GM23338 (cell line): ENCODE measurements around the gene EML2. TPM values are rescaled to one million over a fixed set of nuclear protein-coding genes. Genes with fewer than 3 reads are reported as not detected.

Experiments
- ATAC-seq: fragments of 200-7000 bp; cut with Tn5 transposase; 3 replicates; pipeline ENCODE4 v1.9.1; 2020
- DNase-seq: peaks from one replicate; pipeline ENCODE4 v3.0.0-alpha.2; 2015; ENCODE audit warnings: low spot score
- H2AFZ ChIP-seq: fragments of 200-600 bp; sonication (generic); 2 replicates; pipeline ENCODE4 v1.8.0; 2016; ENCODE audit warnings: antibody characterized with exemption, mild to moderate bottlenecking, moderate library complexity
- H3F3A ChIP-seq: fragments of 200-600 bp; sonication (generic); replicated peaks from 2 replicates; pipeline ENCODE4 v1.8.0; 2017; ENCODE audit warnings: antibody characterized with exemption, mixed run types, low read depth
- H3K27ac ChIP-seq: fragments of 200-600 bp; sonication (generic); 2 replicates; pipeline ENCODE4 v1.6.1; 2016; ENCODE audit warnings: low read depth
- H3K27me3 ChIP-seq: fragments of 200-600 bp; sonication (generic); 2 replicates; pipeline ENCODE4 v1.8.0; 2016; ENCODE audit warnings: mild to moderate bottlenecking, mixed run types, moderate library complexity; ENCODE audit not compliant: insufficient read depth
- H3K36me3 ChIP-seq: fragments of 200-600 bp; sonication (generic); 2 replicates; pipeline ENCODE4 v1.8.0; 2016; ENCODE audit warnings: mild to moderate bottlenecking; ENCODE audit not compliant: insufficient read depth
- H3K4me1 ChIP-seq: fragments of 200-600 bp; sonication (generic); 2 replicates; pipeline ENCODE4 v1.8.0; 2016; ENCODE audit warnings: mild to moderate bottlenecking, moderate library complexity; ENCODE audit not compliant: insufficient read depth
- H3K4me2 ChIP-seq: fragments of 200-600 bp; sonication (generic); 2 replicates; pipeline ENCODE4 v1.7.1; 2017; ENCODE audit warnings: mixed run types
- H3K4me3 ChIP-seq: fragments of 200-600 bp; sonication (generic); 2 replicates; pipeline ENCODE4 v1.6.1; 2016; ENCODE audit warnings: mixed run types
- H3K79me2 ChIP-seq: fragments of 200-600 bp; sonication (generic); replicated peaks from 2 replicates; pipeline ENCODE4 v1.8.0; 2017; ENCODE audit warnings: mild to moderate bottlenecking; ENCODE audit not compliant: insufficient read depth
- H3K9me2 ChIP-seq: fragments of 200-600 bp; sonication (generic); 2 replicates; pipeline ENCODE4 v1.8.0; 2017; ENCODE audit not compliant: insufficient read depth
- H4K20me1 ChIP-seq: fragments of 200-600 bp; sonication (generic); replicated peaks from 2 replicates; pipeline ENCODE4 v1.8.0; 2017; ENCODE audit warnings: mild to moderate bottlenecking; ENCODE audit not compliant: insufficient read depth
- H3K27ac Mint-ChIP-seq: 2 replicates; pipeline ENCODE4 v1.8.0; 2020; ENCODE audit warnings: inconsistent platforms, mild to moderate bottlenecking, moderate library complexity, mixed read lengths
- H3K27me3 Mint-ChIP-seq: 3 replicates; pipeline ENCODE4 v1.8.0; 2022; ENCODE audit warnings: low read depth, mild to moderate bottlenecking, moderate library complexity, mixed read lengths, inconsistent platforms; ENCODE audit not compliant: insufficient read depth, poor library complexity
- H3K36me3 Mint-ChIP-seq: 3 replicates; pipeline ENCODE4 v1.8.0; 2021; ENCODE audit warnings: low read depth, mild to moderate bottlenecking, inconsistent platforms, moderate library complexity, mixed read lengths
- H3K4me1 Mint-ChIP-seq: 3 replicates; pipeline ENCODE4 v1.8.0; 2020; ENCODE audit warnings: mild to moderate bottlenecking, inconsistent platforms, mixed read lengths
- H3K4me3 Mint-ChIP-seq: 3 replicates; pipeline ENCODE4 v1.8.0; 2021; ENCODE audit warnings: moderate library complexity, mild to moderate bottlenecking, inconsistent platforms, mixed read lengths
- H3K9me3 Mint-ChIP-seq: 3 replicates; pipeline ENCODE4 v1.8.0; 2020; ENCODE audit warnings: moderate library complexity, mild to moderate bottlenecking, inconsistent platforms, mixed read lengths
- CREB1 ChIP-seq: fragments of 250-450 bp; sonication (Bioruptor Pico); IDR thresholded peaks from 2 replicates; pipeline ENCODE4 v1.5.0; 2020; ENCODE audit warnings: low read depth, mild to moderate bottlenecking, moderate library complexity
- CTCF ChIP-seq, 2 experiments: fragments of 200-600 bp in 1 of 2; sonication (generic) in 1 of 2; conservative IDR thresholded peaks; 2 replicates each; pipeline versions ENCODE4 v1.5.1 to v1.6.1; 2016 to 2017; ENCODE audit warnings: antibody characterized with exemption in 2 of 2, low read depth in 2 of 2, mild to moderate bottlenecking in 2 of 2, moderate library complexity in 1 of 2
- EZH2 ChIP-seq: fragments of 200-600 bp; sonication (generic); IDR thresholded peaks from one replicate; pipeline ENCODE4 v1.8.0; 2017; ENCODE audit warnings: antibody characterized with exemption, mild to moderate bottlenecking, low read depth; ENCODE audit not compliant: unreplicated experiment
- EZH2phosphoT487 ChIP-seq: fragments of 200-600 bp; sonication (generic); IDR thresholded peaks from one replicate; pipeline ENCODE4 v1.8.1; 2018; ENCODE audit warnings: antibody characterized with exemption; ENCODE audit not compliant: unreplicated experiment
- JUNB ChIP-seq: IDR thresholded peaks from one replicate; pipeline ENCODE4 v1.6.1; 2016; ENCODE audit warnings: antibody characterized with exemption; ENCODE audit not compliant: unreplicated experiment
- NANOG ChIP-seq: IDR thresholded peaks from 2 replicates; pipeline ENCODE4 v1.6.1; 2016; ENCODE audit warnings: antibody characterized with exemption, borderline replicate concordance
- POLR2AphosphoS5 ChIP-seq: IDR thresholded peaks from 2 replicates; pipeline ENCODE4 v1.6.1; 2016; ENCODE audit warnings: antibody characterized with exemption, low read depth
- STAT1 ChIP-seq: IDR thresholded peaks from one replicate; pipeline ENCODE4 v1.6.1; 2016; ENCODE audit warnings: antibody characterized with exemption; ENCODE audit not compliant: unreplicated experiment
- ZNF114 ChIP-seq: fragments of 250-450 bp; sonication (Bioruptor Pico); IDR thresholded peaks from 2 replicates; pipeline ENCODE4 v1.5.0; 2020; ENCODE audit warnings: mild to moderate bottlenecking, moderate library complexity
- ZNF331 ChIP-seq: fragments of 250-450 bp; sonication (Bioruptor Pico); IDR thresholded peaks from 2 replicates; pipeline ENCODE4 v1.5.0; 2020; ENCODE audit warnings: low read depth, mild to moderate bottlenecking, moderate library complexity
- polyA plus RNA-seq: library from polyadenylated mRNA; unstranded; fragments of >200 nt; fragmentation: Nextera tagmentation; extraction: Ambion mirVana; gene quantifications from 2 replicates; pipeline ENCODE4 v1.2.1, GENCODE V29; 2016
- total RNA-seq: library from RNA; depleted of rRNA; stranded (reverse); fragments of >200 nt; shearing (Covaris generic); gene quantifications from 2 replicates; pipeline ENCODE4 v1.2.3, GENCODE V29; 2014

EML2 gene
- total and polyA plus RNA-seq, 2 experiments from 2014 or later, result 7.1 to 33.9 TPM

- Histone ChIP-seq H3K27ac (peak overlapping the region; percentile 14; the same call in 1 of the 2 replicates), H3K79me2 (no peaks in the 10 kb centered on the region), H3K36me3 (no peaks in the 10 kb centered on the region), H3K4me1 (peaks cover 8% of the 10 kb centered on the region; the same call in 1 of the 2 replicates), H3K27me3 (peaks cover 21% of the 10 kb centered on the region), H4K20me1 (peaks cover 4% of the 10 kb centered on the region; the same call in 1 of the 2 replicates), H3F3A (peaks cover 24% of the 10 kb centered on the region), H2AFZ (peak overlapping the region; percentile 77), H3K4me2 (peak overlapping the region; percentile 87), H3K4me3 (peak overlapping the region; percentile 78), H3K9me2 (no peaks in the 10 kb centered on the region)
- TF ChIP-seq CREB1, result no peak; the same call in 1 of the 2 replicates
- peak; percentile 47; the same call in 1 of the 2 replicates for TF ChIP-seq POLR2AphosphoS5
- peak; percentile 20 to 24; a peak in 2 of 4 replicates for TF ChIP-seq CTCF (conservative IDR thresholded peaks at IDR 0.05; ENCODE audit: low read depth in 2 of 2)
- DNase-seq (peak; percentile 100), ATAC-seq (peak; percentile 79)
- Mint-ChIP-seq H3K27me3 (peaks cover 37% of the 10 kb centered on the region), H3K36me3 (no peaks in the 10 kb centered on the region), H3K9me3 (no peaks in the 10 kb centered on the region; the same call in 2 of the 3 replicates), H3K4me3 (peak overlapping the region; percentile 87), H3K4me1 (peaks cover 12% of the 10 kb centered on the region), H3K27ac (peak overlapping the region; percentile 82)
Measured at GRCh38 chr19:45677351-45678230, 38.4 kb upstream of the EML2 start.

- Histone ChIP-seq H4K20me1 (no peaks in the 10 kb centered on the region; the same call in 1 of the 2 replicates), H3K27ac (no peak overlapping the region), H3K4me1 (peaks cover 6% of the 10 kb centered on the region; the same call in 1 of the 2 replicates), H3K9me2 (no peaks in the 10 kb centered on the region), H3K36me3 (no peaks in the 10 kb centered on the region), H3K27me3 (peaks cover 23% of the 10 kb centered on the region), H3K4me2 (peak overlapping the region; percentile 95), H2AFZ (peak overlapping the region; percentile 99), H3K4me3 (peak overlapping the region; percentile 71), H3K79me2 (no peaks in the 10 kb centered on the region), H3F3A (peaks cover 20% of the 10 kb centered on the region)
- Mint-ChIP-seq H3K27ac (no peak overlapping the region), H3K27me3 (peaks cover 36% of the 10 kb centered on the region), H3K4me3 (peak overlapping the region; percentile 87), H3K36me3 (no peaks in the 10 kb centered on the region), H3K9me3 (no peaks in the 10 kb centered on the region; the same call in 2 of the 3 replicates), H3K4me1 (peaks cover 9% of the 10 kb centered on the region)
- DNase-seq, result peak; percentile 87
- ATAC-seq, result peak; percentile 65
- TF ChIP-seq POLR2AphosphoS5 (peak; percentile 44), EZH2 (no peak)
Measured at GRCh38 chr19:45676851-45677263, 37.7 kb upstream of the EML2 start.

- H3K4me1 ChIP-seq, result peaks cover 5% of the 10 kb centered on the region; the same call in 1 of the 2 replicates
- H3K4me1 Mint-ChIP-seq, result peaks cover 13% of the 10 kb centered on the region
- no peaks in the 10 kb centered on the region for H3K9me2 ChIP-seq
- H3K27ac Mint-ChIP-seq, result no peak overlapping the region
- TF ChIP-seq JUNB (no peak), CREB1 (no peak), EZH2 (no peak), ZNF331 (no peak), ZNF114 (CRISPR knock-in tag) (no peak), NANOG (no peak), EZH2phosphoT487 (no peak), CTCF (conservative IDR thresholded peaks at IDR 0.05; ENCODE audit: low read depth in 2 of 2) (no peak), POLR2AphosphoS5 (no peak), STAT1 (no peak)
- H3K27ac ChIP-seq, result no peak overlapping the region
- no peak overlapping the region; the same call in 2 of the 3 replicates for H3K4me3 Mint-ChIP-seq
- no peaks in the 10 kb centered on the region for H3K36me3 ChIP-seq
- ATAC-seq (no peak), DNase-seq (no peak)
- H3K27me3 ChIP-seq, result peaks cover 29% of the 10 kb centered on the region
- no peaks in the 10 kb centered on the region; the same call in 1 of the 2 replicates for H4K20me1 ChIP-seq
- no peak overlapping the region for H3K4me2 ChIP-seq
- peaks cover 13% of the 10 kb centered on the region for H3F3A ChIP-seq
- H3K36me3 Mint-ChIP-seq, result no peaks in the 10 kb centered on the region
- peaks cover 43% of the 10 kb centered on the region for H3K27me3 Mint-ChIP-seq
- no peak overlapping the region for H3K4me3 ChIP-seq
- no peaks in the 10 kb centered on the region; the same call in 2 of the 3 replicates for H3K9me3 Mint-ChIP-seq
- H2AFZ ChIP-seq, result no peak overlapping the region
- H3K79me2 ChIP-seq, result no peaks in the 10 kb centered on the region
Measured at GRCh38 chr19:45674946-45675345, 35.7 kb upstream of the EML2 start.
